Kidney (tissue), 14 donors: ENCODE data around the gene LARGE1. TPM values are rescaled to one million over a fixed set of nuclear protein-coding genes. Genes with fewer than 3 reads are reported as not detected.

Experiments used
- DNase-seq, 5 donors: peaks; one replicate each; pipeline ENCODE4 v3.0.0-alpha.2; 2013 to 2020
- FAIRE-seq: peaks from 2 replicates; lab custom pipeline; 2012; peaks lifted over from hg19 to GRCh38; lab: Jason Lieb, UNC
- H3K27ac ChIP-seq, 2 donors: one replicate each; pipeline ENCODE4 v1.7.0; 2013; ENCODE audit warnings: low read depth in 2 of 2, low read length in 2 of 2, inconsistent platforms in 1 of 2
- H3K27me3 ChIP-seq: one replicate; pipeline ENCODE4 v1.7.1; 2013; ENCODE audit warnings: low read length, inconsistent platforms; ENCODE audit not compliant: control insufficient read depth, insufficient read depth
- H3K36me3 ChIP-seq, 3 donors: one replicate each; pipeline versions ENCODE4 v1.7.0 to v1.7.1; 2013; ENCODE audit warnings: low read length in 3 of 3, control low read depth in 1 of 3, inconsistent platforms in 1 of 3; ENCODE audit not compliant: insufficient read depth in 3 of 3, control insufficient read depth in 2 of 3
- H3K4me1 ChIP-seq, 3 donors: one replicate each; pipeline versions ENCODE4 v1.7.0 to v1.7.1; 2013; ENCODE audit warnings: low read length in 3 of 3, inconsistent platforms in 1 of 3, low read depth in 1 of 3; ENCODE audit not compliant: control insufficient read depth in 2 of 3, insufficient read depth in 2 of 3
- H3K4me3 ChIP-seq, 3 donors: one replicate each; pipeline versions ENCODE4 v1.7.0 to v1.8.1; 2013; ENCODE audit warnings: low read length in 3 of 3, control low read depth in 1 of 3, inconsistent platforms in 1 of 3
- H3K9ac ChIP-seq, 3 donors: one replicate each; pipeline versions ENCODE4 v1.7.0 to v1.7.1; 2013; ENCODE audit warnings: low read length in 3 of 3, control low read depth in 1 of 3, inconsistent platforms in 1 of 3
- H3K9me3 ChIP-seq, 3 donors: one replicate each; pipeline versions ENCODE4 v1.7.0 to v1.7.1; 2013; ENCODE audit warnings: low read length in 3 of 3, control low read depth in 1 of 3, inconsistent platforms in 1 of 3; ENCODE audit not compliant: control insufficient read depth in 2 of 3, insufficient read depth in 1 of 3
- intact Hi-C: fragments of 100-400 bp; cut with DNase I; formaldehyde crosslinking; loops from one replicate; pipeline ENCODE4 v1.11.1; 2022
- polyA plus RNA-seq: library from polyadenylated mRNA; stranded (reverse); fragments of 350-450 nt; fragmentation: Illumina TruSeq; extraction: RNeasy Lipid Tissue Mini Kit (QIAGEN cat#74804); gene quantifications from one replicate; pipeline ENCODE4 v1.2.3, GENCODE V29; 2014; ENCODE audit warnings: low read depth, low replicate concordance; ENCODE audit not compliant: insufficient read depth
- total RNA-seq: library from RNA; stranded (reverse); fragmentation: NEBNext Ultra II Directional; extraction: Animal tissue kit (Norgen Biotek cat#: 25700); gene quantifications from one replicate; pipeline ENCODE4 v1.2.1, GENCODE V29; 2021
- TF ChIP-seq, protein P1 (sequence below): IDR thresholded peaks from 3 replicates; pipeline ENCODE4 v1.5.1; 2012; ENCODE audit warnings: mild to moderate bottlenecking, moderate library complexity, borderline replicate concordance; ENCODE audit not compliant: insufficient read depth; ENCODE audit errors: extremely low read depth
- donor health status: control.
- donor health status: control.
- donor health status: control.
- donor health status: control.
- donor health status: control.
- donor health status: DM: yes; HTN: yes; CAD: no.
- donor health status: Normal renal cell carcinoma (clear cell type).

The LARGE1 gene
- total and polyA plus RNA-seq, 2 donors from 2014 or later, result 5.0 to 22.9 TPM

DNA sequence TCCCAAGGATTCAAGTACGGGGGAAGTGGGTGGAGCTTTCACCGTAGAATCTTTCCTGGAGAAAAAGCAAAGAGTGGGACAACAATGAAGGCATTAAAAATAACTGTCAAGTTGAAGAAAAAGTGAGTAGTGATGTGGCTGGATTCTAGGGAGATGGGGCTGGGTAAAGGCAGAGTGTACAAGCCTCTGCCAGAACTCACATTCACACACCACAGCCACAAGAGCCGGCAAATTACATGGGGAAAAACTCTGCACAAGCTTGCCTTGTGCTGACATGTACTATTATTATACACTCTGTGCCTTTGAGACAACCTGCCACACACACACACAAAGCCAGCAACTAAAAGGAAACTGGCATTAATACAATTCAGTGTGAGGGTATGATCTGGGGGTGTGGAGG, 182.6 kb downstream of the LARGE1 start:
- H3K27me3 ChIP-seq, result no peaks in the 10 kb centered on the region
- no peak overlapping the region for H3K4me3 ChIP-seq
- no peak overlapping the region for H3K9ac ChIP-seq
- no peak for DNase-seq
- no peaks in the 10 kb centered on the region for H3K4me1 ChIP-seq
- no peaks in the 10 kb centered on the region for H3K9me3 ChIP-seq
- H3K27ac ChIP-seq, result no peak overlapping the region
- TF ChIP-seq, protein P1, sequence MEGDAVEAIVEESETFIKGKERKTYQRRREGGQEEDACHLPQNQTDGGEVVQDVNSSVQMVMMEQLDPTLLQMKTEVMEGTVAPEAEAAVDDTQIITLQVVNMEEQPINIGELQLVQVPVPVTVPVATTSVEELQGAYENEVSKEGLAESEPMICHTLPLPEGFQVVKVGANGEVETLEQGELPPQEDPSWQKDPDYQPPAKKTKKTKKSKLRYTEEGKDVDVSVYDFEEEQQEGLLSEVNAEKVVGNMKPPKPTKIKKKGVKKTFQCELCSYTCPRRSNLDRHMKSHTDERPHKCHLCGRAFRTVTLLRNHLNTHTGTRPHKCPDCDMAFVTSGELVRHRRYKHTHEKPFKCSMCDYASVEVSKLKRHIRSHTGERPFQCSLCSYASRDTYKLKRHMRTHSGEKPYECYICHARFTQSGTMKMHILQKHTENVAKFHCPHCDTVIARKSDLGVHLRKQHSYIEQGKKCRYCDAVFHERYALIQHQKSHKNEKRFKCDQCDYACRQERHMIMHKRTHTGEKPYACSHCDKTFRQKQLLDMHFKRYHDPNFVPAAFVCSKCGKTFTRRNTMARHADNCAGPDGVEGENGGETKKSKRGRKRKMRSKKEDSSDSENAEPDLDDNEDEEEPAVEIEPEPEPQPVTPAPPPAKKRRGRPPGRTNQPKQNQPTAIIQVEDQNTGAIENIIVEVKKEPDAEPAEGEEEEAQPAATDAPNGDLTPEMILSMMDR, result no peak
- H3K36me3 ChIP-seq, result no peaks in the 10 kb centered on the region
- no peak for FAIRE-seq
- intact Hi-C loops, result no loop called here

DNA sequence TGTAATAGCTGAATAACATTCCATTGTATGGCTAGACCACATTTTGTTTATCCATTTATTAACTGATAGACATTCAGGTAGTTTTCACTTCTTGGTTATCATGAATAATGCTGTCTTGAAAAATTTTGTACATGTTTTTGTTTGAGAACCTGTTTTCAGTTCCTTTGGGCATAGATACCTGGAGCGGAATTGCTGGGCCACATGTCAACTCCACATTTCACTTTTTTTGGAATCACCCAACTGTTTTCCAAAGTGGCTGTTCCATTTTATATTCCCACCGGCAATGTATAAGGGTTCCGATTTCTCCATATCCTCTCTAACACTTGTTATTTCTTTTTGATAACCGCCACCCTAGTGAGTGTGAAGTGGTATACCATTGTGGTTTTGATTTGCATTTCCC, 184.3 kb downstream of the LARGE1 start:
- TF ChIP-seq, protein P1, result no peak
- DNase-seq (no peak), FAIRE-seq (no peak)
- intact Hi-C loops, result no loop called here
- Histone ChIP-seq H3K4me1 (no peaks in the 10 kb centered on the region), H3K27ac (no peak overlapping the region), H3K36me3 (no peaks in the 10 kb centered on the region), H3K4me3 (no peak overlapping the region), H3K27me3 (no peaks in the 10 kb centered on the region), H3K9ac (no peak overlapping the region), H3K9me3 (no peaks in the 10 kb centered on the region)

DNA sequence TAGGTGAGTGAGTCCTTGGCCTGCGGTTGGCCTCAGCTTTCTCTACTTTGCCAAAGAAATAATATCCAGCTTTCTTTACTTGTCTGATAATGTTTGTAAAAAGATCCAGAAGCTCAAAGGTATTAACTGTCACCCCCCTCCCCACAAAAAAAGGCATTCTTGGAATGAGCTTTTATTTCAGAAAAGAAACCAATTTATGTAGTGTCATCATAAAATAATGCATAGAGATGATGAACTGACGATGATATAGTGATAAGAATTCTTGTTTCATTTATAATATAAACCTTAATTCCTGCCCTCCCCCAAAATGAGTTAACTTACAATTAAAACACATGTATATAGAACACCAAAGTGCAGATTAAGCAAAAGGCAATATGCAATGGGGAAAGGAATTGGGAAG, 191.4 kb downstream of the LARGE1 start:
- Histone ChIP-seq H3K9ac (no peak overlapping the region), H3K4me3 (no peak overlapping the region), H3K36me3 (no peaks in the 10 kb centered on the region), H3K9me3 (no peaks in the 10 kb centered on the region), H3K27ac (no peak overlapping the region), H3K4me1 (no peaks in the 10 kb centered on the region), H3K27me3 (no peaks in the 10 kb centered on the region)
- FAIRE-seq, result no peak
- intact Hi-C loops, result no loop called here
- TF ChIP-seq, protein P1, result no peak
- no peak for DNase-seq

DNA sequence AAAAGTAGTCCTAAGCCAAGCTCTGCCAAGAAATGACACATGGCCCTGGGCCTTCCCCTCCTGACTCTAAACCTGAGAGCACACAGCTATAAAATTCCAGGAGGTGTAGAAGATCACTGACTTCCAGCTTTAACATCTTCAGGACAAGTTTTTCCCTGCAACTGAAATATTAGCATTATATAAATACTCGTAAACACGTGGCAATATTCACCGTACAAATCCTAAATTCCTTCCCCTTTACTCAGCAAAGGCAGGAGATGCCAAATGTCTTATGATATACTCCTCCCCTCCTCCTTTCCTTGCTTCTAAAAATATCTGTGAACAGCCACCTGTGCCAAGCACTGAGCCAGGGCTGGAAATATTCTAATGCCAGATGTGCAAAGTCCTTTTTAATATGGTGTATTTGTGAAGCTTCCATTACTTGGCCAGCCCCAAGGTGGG, 194.0 kb downstream of the LARGE1 start:
- TF ChIP-seq, protein P1, result no peak
- Histone ChIP-seq H3K9ac (no peak overlapping the region), H3K36me3 (no peaks in the 10 kb centered on the region), H3K27me3 (no peaks in the 10 kb centered on the region), H3K27ac (no peak overlapping the region), H3K9me3 (no peaks in the 10 kb centered on the region), H3K4me1 (no peaks in the 10 kb centered on the region), H3K4me3 (no peak overlapping the region)
- DNase-seq, result no peak
- FAIRE-seq, result no peak
- intact Hi-C loops, result no loop called here
